Left cardiac atrium (tissue), 4 donors: ENCODE measurements around the gene MOK. TPM values are rescaled to one million over a fixed set of nuclear protein-coding genes. Genes with fewer than 3 reads are reported as not detected.
"Not testable (repeated sequence)": the region's sequence is repeated elsewhere in the genome, so short reads cannot be mapped to it uniquely, and the experiment has no call there.

ENCODE experiments used
- ATAC-seq, 2 donors: fragments of 200-7000 bp; cut with Tn5 transposase; one replicate each; pipeline ENCODE4 v1.9.1; 2020; ENCODE audit warnings: mild to moderate bottlenecking in 2 of 2, moderate library complexity in 2 of 2
- DNase-seq: peaks from one replicate; pipeline ENCODE4 v3.0.0-alpha.2; 2020
- intact Hi-C, 2 donors: fragments of 100-400 bp; cut with DNase I; formaldehyde crosslinking; loops; one replicate each; pipeline versions ENCODE4 v1.14.1 to v1.15.1; 2022 to 2023
- long read RNA-seq: library from polyadenylated mRNA; unstranded; transcript quantifications from one replicate; pipeline ENCODE4 v2.0.0, GENCODE V29; 2021
- total RNA-seq, 2 donors: library from RNA; stranded (reverse); fragmentation: NEBNext Ultra II Directional; extraction: Animal tissue kit (Norgen Biotek cat#: 25700); gene quantifications; one replicate each; pipeline ENCODE4 v1.2.1, GENCODE V29; 2021
- donor health status: DM: no; HTN: yes; CAD: no.
- donor health status: DM: no; HTN: yes; CAD: no; lungs with severe emphysema.
- donor health status: DM: yes; HTN: yes; CAD: no.
- donor health status: Dilated cardiomyopathy.

Gene MOK
- 10 to 100 TPM; 10.8 to 15.3 TPM for total RNA-seq
- long read RNA-seq, partial matches to known transcripts: 2 of 7 reads
- long read RNA-seq, other reads (novel, unspliced or antisense): 4 of 7 reads

GRCh38 chr14:102304611-102305506, at the start of gene MOK:
Gene MOK (minus strand): TSS chr14:102305164. CDS start chr14:102304968, 196 bp downstream.
- intact Hi-C loops: no loop called here
- ATAC-seq: peak; percentile 100
- peak; percentile 95 for DNase-seq

- no peak for ATAC-seq
- intact Hi-C loops: no loop called here
- no peak for DNase-seq
Observed at GRCh38 chr14:102353126-102353619, 48.2 kb upstream of the MOK start.

- no peak for ATAC-seq
- intact Hi-C loops: no loop called here
- DNase-seq: no peak
Observed at GRCh38 chr14:102352213-102352612, 47.2 kb upstream of the MOK start.

- DNase-seq, intact Hi-C loops: not testable (repeated sequence)
- peak in 1 of 2 donors; percentile 50 for ATAC-seq
Observed at GRCh38 chr14:102351593-102351992, 46.6 kb upstream of the MOK start.

- peak; percentile 69 for DNase-seq
Observed at GRCh38 chr14:102351023-102351422, 46.1 kb upstream of the MOK start.

GRCh38 chr14:102348376-102348775, 43.4 kb upstream of the MOK start:
- DNase-seq (no peak), ATAC-seq (no peak)
- intact Hi-C loops: no loop called here

More at GRCh38 chr14:102351023-102351422, 46.1 kb upstream of the MOK start:
- ATAC-seq: peak; percentile 66 to 72
- intact Hi-C loops: no loop called here

GRCh38 chr14:102346645-102347044, 41.7 kb upstream of the MOK start:
- ATAC-seq (no peak), DNase-seq (no peak)
- intact Hi-C loops: no loop called here

- intact Hi-C loops: no loop called here
- ATAC-seq (no peak), DNase-seq (no peak)
Observed at GRCh38 chr14:102345232-102345631, 40.3 kb upstream of the MOK start.

- no peak for DNase-seq
Observed at GRCh38 chr14:102344485-102344884, 39.5 kb upstream of the MOK start.

GRCh38 chr14:102344084-102344483, 39.1 kb upstream of the MOK start:
- DNase-seq: no peak
- intact Hi-C loops: no loop called here
- no peak for ATAC-seq

More at GRCh38 chr14:102344485-102344884, 39.5 kb upstream of the MOK start:
- intact Hi-C loops: no loop called here
- ATAC-seq: no peak

GRCh38 chr14:102342238-102342637, 37.3 kb upstream of the MOK start:
- DNase-seq (no peak), ATAC-seq (no peak)
- intact Hi-C loops: no loop called here

GRCh38 chr14:102341566-102341965, 36.6 kb upstream of the MOK start:
- DNase-seq: no peak
- ATAC-seq: no peak
- intact Hi-C loops: no loop called here

- DNase-seq (no peak), ATAC-seq (no peak)
- intact Hi-C loops: no loop called here
Observed at GRCh38 chr14:102338724-102339123, 33.8 kb upstream of the MOK start.

GRCh38 chr14:102335163-102335562, 30.2 kb upstream of the MOK start:
- intact Hi-C loops: no loop called here
- DNase-seq: no peak
- no peak for ATAC-seq

- no peak for DNase-seq
- intact Hi-C loops: no loop called here
- peak in 1 of 2 donors; percentile 50 for ATAC-seq
Observed at GRCh38 chr14:102333795-102334705, 29.1 kb upstream of the MOK start.

- ATAC-seq (no peak), DNase-seq (no peak)
- intact Hi-C loops: no loop called here
Observed at GRCh38 chr14:102333390-102333789, 28.4 kb upstream of the MOK start.

GRCh38 chr14:102330806-102331205, 25.8 kb upstream of the MOK start:
- intact Hi-C loops: no loop called here
- no peak for ATAC-seq
- no peak for DNase-seq

GRCh38 chr14:102329381-102329780, 24.4 kb upstream of the MOK start:
- DNase-seq, ATAC-seq: not testable (repeated sequence)
- intact Hi-C loops: loop anchor here in 1 of 2 donors (10.0 kb wide), 1 partner anchor 185 kb away; no protein-coding TSS in a partner anchor

GRCh38 chr14:102326583-102326982, 21.6 kb upstream of the MOK start:
- ATAC-seq (no peak), DNase-seq (no peak)
- intact Hi-C loops: loop anchor here in 1 of 2 donors (10.0 kb wide), 1 partner anchor 188 kb away; no protein-coding TSS in a partner anchor
